Kidney (tissue), 14 donors: ENCODE data around the gene CDH12. TPM values are rescaled to one million over a fixed set of nuclear protein-coding genes. Genes with fewer than 3 reads are reported as not detected.

Experiments used
- DNase-seq, 5 donors: peaks; one replicate each; pipeline ENCODE4 v3.0.0-alpha.2; 2013 to 2020
- FAIRE-seq: peaks from 2 replicates; lab custom pipeline; 2012; peaks lifted over from hg19 to GRCh38; lab: Jason Lieb, UNC
- H3K27ac ChIP-seq, 2 donors: one replicate each; pipeline ENCODE4 v1.7.0; 2013; ENCODE audit warnings: low read depth in 2 of 2, low read length in 2 of 2, inconsistent platforms in 1 of 2
- H3K27me3 ChIP-seq: one replicate; pipeline ENCODE4 v1.7.1; 2013; ENCODE audit warnings: low read length, inconsistent platforms; ENCODE audit not compliant: control insufficient read depth, insufficient read depth
- H3K36me3 ChIP-seq, 3 donors: one replicate each; pipeline versions ENCODE4 v1.7.0 to v1.7.1; 2013; ENCODE audit warnings: low read length in 3 of 3, control low read depth in 1 of 3, inconsistent platforms in 1 of 3; ENCODE audit not compliant: insufficient read depth in 3 of 3, control insufficient read depth in 2 of 3
- H3K4me1 ChIP-seq, 3 donors: one replicate each; pipeline versions ENCODE4 v1.7.0 to v1.7.1; 2013; ENCODE audit warnings: low read length in 3 of 3, inconsistent platforms in 1 of 3, low read depth in 1 of 3; ENCODE audit not compliant: control insufficient read depth in 2 of 3, insufficient read depth in 2 of 3
- H3K4me3 ChIP-seq, 3 donors: one replicate each; pipeline versions ENCODE4 v1.7.0 to v1.8.1; 2013; ENCODE audit warnings: low read length in 3 of 3, control low read depth in 1 of 3, inconsistent platforms in 1 of 3
- H3K9ac ChIP-seq, 3 donors: one replicate each; pipeline versions ENCODE4 v1.7.0 to v1.7.1; 2013; ENCODE audit warnings: low read length in 3 of 3, control low read depth in 1 of 3, inconsistent platforms in 1 of 3
- H3K9me3 ChIP-seq, 3 donors: one replicate each; pipeline versions ENCODE4 v1.7.0 to v1.7.1; 2013; ENCODE audit warnings: low read length in 3 of 3, control low read depth in 1 of 3, inconsistent platforms in 1 of 3; ENCODE audit not compliant: control insufficient read depth in 2 of 3, insufficient read depth in 1 of 3
- CTCF ChIP-seq: IDR thresholded peaks from 3 replicates; pipeline ENCODE4 v1.5.1; 2012; ENCODE audit warnings: mild to moderate bottlenecking, moderate library complexity, borderline replicate concordance; ENCODE audit not compliant: insufficient read depth; ENCODE audit errors: extremely low read depth
- intact Hi-C: fragments of 100-400 bp; cut with DNase I; formaldehyde crosslinking; loops from one replicate; pipeline ENCODE4 v1.11.1; 2022
- polyA plus RNA-seq: library from polyadenylated mRNA; stranded (reverse); fragments of 350-450 nt; fragmentation: Illumina TruSeq; extraction: RNeasy Lipid Tissue Mini Kit (QIAGEN cat#74804); gene quantifications from one replicate; pipeline ENCODE4 v1.2.3, GENCODE V29; 2014; ENCODE audit warnings: low read depth, low replicate concordance; ENCODE audit not compliant: insufficient read depth
- total RNA-seq: library from RNA; stranded (reverse); fragmentation: NEBNext Ultra II Directional; extraction: Animal tissue kit (Norgen Biotek cat#: 25700); gene quantifications from one replicate; pipeline ENCODE4 v1.2.1, GENCODE V29; 2021
- donor health status: control.
- donor health status: control.
- donor health status: control.
- donor health status: control.
- donor health status: control.
- donor health status: DM: yes; HTN: yes; CAD: no.
- donor health status: Normal renal cell carcinoma (clear cell type).

Gene CDH12
- total and polyA plus RNA-seq, 2 donors from 2014 or later: 0.17 TPM; not detected in 1

DNA sequence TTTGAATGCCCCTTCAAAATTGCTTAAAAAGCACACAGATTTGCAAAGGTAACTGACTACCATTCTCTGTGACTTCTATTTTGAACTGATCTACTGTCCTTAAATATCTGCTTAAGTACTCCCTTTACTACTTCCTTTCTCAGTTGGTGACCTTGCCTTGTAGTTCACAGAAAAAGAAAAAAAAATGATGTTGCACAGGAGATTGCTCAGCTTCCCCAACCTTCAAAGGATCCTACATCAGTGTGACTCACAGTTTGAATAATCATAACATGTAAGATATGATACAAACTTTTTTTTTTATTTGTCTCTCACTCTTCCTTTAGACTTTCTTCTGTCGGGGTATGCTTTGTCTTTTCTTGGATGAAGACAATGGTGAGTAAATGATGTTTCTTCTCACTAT, 1029.6 kb downstream of the CDH12 start:
- Histone ChIP-seq H3K4me3 (no peak overlapping the region), H3K9me3 (no peaks in the 10 kb centered on the region), H3K9ac (no peak overlapping the region), H3K27ac (no peak overlapping the region), H3K27me3 (no peaks in the 10 kb centered on the region), H3K36me3 (no peaks in the 10 kb centered on the region), H3K4me1 (no peaks in the 10 kb centered on the region)
- intact Hi-C loops: no loop called here
- FAIRE-seq (no peak), DNase-seq (no peak)
- no peak for TF ChIP-seq CTCF

- Histone ChIP-seq H3K4me3 (no peak overlapping the region), H3K9me3 (no peaks in the 10 kb centered on the region), H3K36me3 (no peaks in the 10 kb centered on the region), H3K9ac (no peak overlapping the region), H3K27ac (no peak overlapping the region), H3K4me1 (no peaks in the 10 kb centered on the region), H3K27me3 (no peaks in the 10 kb centered on the region)
- TF ChIP-seq CTCF: no peak
- no peak for DNase-seq
- intact Hi-C loops: no loop called here
- no peak for FAIRE-seq
Measured at GRCh38 chr5:21823076-21823574, 1030.0 kb downstream of the CDH12 start.

- Histone ChIP-seq H3K27ac (no peak overlapping the region), H3K9ac (no peak overlapping the region), H3K27me3 (no peaks in the 10 kb centered on the region), H3K9me3 (no peaks in the 10 kb centered on the region), H3K4me3 (no peak overlapping the region), H3K4me1 (no peaks in the 10 kb centered on the region), H3K36me3 (no peaks in the 10 kb centered on the region)
- intact Hi-C loops: no loop called here
- TF ChIP-seq CTCF: no peak
- DNase-seq (no peak), FAIRE-seq (no peak)
Measured at GRCh38 chr5:21820527-21820926, 1032.6 kb downstream of the CDH12 start.

- no peak for TF ChIP-seq CTCF
- Histone ChIP-seq H3K9ac (no peak overlapping the region), H3K27me3 (no peaks in the 10 kb centered on the region), H3K4me1 (no peaks in the 10 kb centered on the region), H3K36me3 (no peaks in the 10 kb centered on the region), H3K9me3 (no peaks in the 10 kb centered on the region), H3K4me3 (no peak overlapping the region), H3K27ac (no peak overlapping the region)
- FAIRE-seq (no peak), DNase-seq (no peak)
- intact Hi-C loops: no loop called here
Measured at GRCh38 chr5:21818370-21818720, 1034.8 kb downstream of the CDH12 start.
